ENCODE data around the gene C9orf153. TPM values are rescaled to one million over a fixed set of nuclear protein-coding genes. Genes with fewer than 3 reads are reported as not detected.
"Not testable (repeated sequence)": the region's sequence is repeated elsewhere in the genome, so short reads cannot be mapped to it uniquely, and the experiment has no call there.

Gene C9orf153
- total and polyA plus RNA-seq, 4 donors: 1.3 to 1.4 TPM; not detected in 2

GRCh38 chr9:86190700-86191099, 68.8 kb downstream of the C9orf153 start:
- H3K36me3 ChIP-seq (ENCODE audit: control insufficient read depth in 1 of 2, insufficient read depth in 2 of 2, low read length in 1 of 2); H3K4me3 ChIP-seq (ENCODE audit: low read length in 2 of 2); H3K27ac ChIP-seq (ENCODE audit: low read depth in 1 of 2, low read length in 2 of 2); DNase-seq; H3K9me3 ChIP-seq (ENCODE audit: control insufficient read depth, low read length); H3K4me1 ChIP-seq (ENCODE audit: control insufficient read depth in 1 of 2, insufficient read depth in 2 of 2, low read length in 2 of 2); ATAC-seq (ENCODE audit: low FRiP score); H3K27me3 ChIP-seq (ENCODE audit: control insufficient read depth in 1 of 2, insufficient read depth in 2 of 2, low read length in 1 of 2); intact Hi-C loops (cut with DNase I): not testable (repeated sequence)
- WGBS, 2 donors: 83 to 84% methylated on average over 1 of the region's 1 CpG

DNA sequence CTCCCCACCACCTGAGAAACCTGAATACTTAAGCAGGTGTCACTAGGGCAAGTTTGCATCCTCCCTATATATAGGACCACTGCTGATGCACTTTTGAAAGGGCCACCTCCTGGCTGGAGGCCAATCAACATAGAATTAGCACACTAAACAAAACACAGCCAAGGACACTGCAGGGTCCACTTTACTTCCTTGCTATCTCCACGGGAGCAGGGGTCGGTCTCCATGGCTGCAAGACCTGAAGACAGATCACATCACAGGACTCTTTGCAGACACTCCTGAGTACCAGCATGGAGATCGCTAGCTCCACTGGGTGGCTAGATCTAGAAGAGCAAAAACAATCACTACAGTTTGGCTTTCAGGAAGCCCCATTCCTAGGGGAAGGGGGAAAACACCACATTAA, 72.3 kb downstream of the C9orf153 start:
- 26 to 28% methylated on average over 3 of the region's 3 CpGs for WGBS, 2 donors
- no peak for ATAC-seq (ENCODE audit: low FRiP score)
- no peak for DNase-seq
- no peak overlapping the region for H3K27ac ChIP-seq (ENCODE audit: low read depth in 1 of 2, low read length in 2 of 2)
- no peak overlapping the region for H3K4me3 ChIP-seq (ENCODE audit: low read length in 2 of 2)
- H3K27me3 ChIP-seq (ENCODE audit: control insufficient read depth in 1 of 2, insufficient read depth in 2 of 2, low read length in 1 of 2): no peaks in the 10 kb centered on the region
- no peaks in the 10 kb centered on the region for H3K4me1 ChIP-seq (ENCODE audit: control insufficient read depth in 1 of 2, insufficient read depth in 2 of 2, low read length in 2 of 2)
- intact Hi-C loops (cut with DNase I): no loop called here
- H3K36me3 ChIP-seq (ENCODE audit: control insufficient read depth in 1 of 2, insufficient read depth in 2 of 2, low read length in 1 of 2): no peaks in the 10 kb centered on the region
- H3K9me3 ChIP-seq (ENCODE audit: control insufficient read depth, low read length): peaks cover 7% of the 10 kb centered on the region

GRCh38 chr9:86186696-86187095, 72.8 kb downstream of the C9orf153 start:
- Histone ChIP-seq H3K4me3 (ENCODE audit: low read length in 2 of 2) (no peak overlapping the region), H3K36me3 (ENCODE audit: control insufficient read depth in 1 of 2, insufficient read depth in 2 of 2, low read length in 1 of 2) (no peaks in the 10 kb centered on the region), H3K27me3 (ENCODE audit: control insufficient read depth in 1 of 2, insufficient read depth in 2 of 2, low read length in 1 of 2) (no peaks in the 10 kb centered on the region), H3K9me3 (ENCODE audit: control insufficient read depth, low read length) (peaks cover 4% of the 10 kb centered on the region), H3K27ac (ENCODE audit: low read depth in 1 of 2, low read length in 2 of 2) (no peak overlapping the region), H3K4me1 (ENCODE audit: control insufficient read depth in 1 of 2, insufficient read depth in 2 of 2, low read length in 2 of 2) (no peaks in the 10 kb centered on the region)
- no peak for ATAC-seq (ENCODE audit: low FRiP score)
- WGBS, 2 donors: 81 to 82% methylated on average over 2 of the region's 2 CpGs
- intact Hi-C loops (cut with DNase I): no loop called here
- no peak for DNase-seq

- Histone ChIP-seq H3K36me3 (ENCODE audit: control insufficient read depth in 1 of 2, insufficient read depth in 2 of 2, low read length in 1 of 2) (no peaks in the 10 kb centered on the region), H3K27me3 (ENCODE audit: control insufficient read depth in 1 of 2, insufficient read depth in 2 of 2, low read length in 1 of 2) (no peaks in the 10 kb centered on the region), H3K27ac (ENCODE audit: low read depth in 1 of 2, low read length in 2 of 2) (no peak overlapping the region), H3K9me3 (ENCODE audit: control insufficient read depth, low read length) (peaks cover 4% of the 10 kb centered on the region), H3K4me3 (ENCODE audit: low read length in 2 of 2) (no peak overlapping the region), H3K4me1 (ENCODE audit: control insufficient read depth in 1 of 2, insufficient read depth in 2 of 2, low read length in 2 of 2) (no peaks in the 10 kb centered on the region)
- ATAC-seq (ENCODE audit: low FRiP score) (no peak), DNase-seq (no peak)
- 66 to 80% methylated on average over 7 of the region's 7 CpGs for WGBS, 2 donors
- intact Hi-C loops (cut with DNase I): no loop called here
Observed at GRCh38 chr9:86185872-86186271, 73.6 kb downstream of the C9orf153 start.

DNA sequence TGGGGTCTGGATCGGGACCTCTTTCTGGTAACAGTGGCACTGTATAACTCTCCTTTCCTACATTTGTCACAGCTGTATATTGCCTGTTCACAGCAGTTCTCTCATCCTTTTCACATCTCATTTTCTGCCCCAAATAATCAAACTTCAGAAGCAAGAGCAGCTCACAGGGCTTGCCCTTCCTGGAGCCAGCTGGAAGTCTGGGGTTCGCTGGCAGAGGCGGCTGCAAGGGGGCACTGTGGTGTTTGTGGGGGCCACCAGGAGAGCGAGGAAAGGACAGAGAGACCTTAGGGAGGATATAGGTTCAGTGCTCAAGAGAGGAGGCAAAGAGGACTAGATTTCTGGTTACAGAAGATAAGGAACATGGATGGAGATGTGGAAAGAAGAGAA, 75.3 kb downstream of the C9orf153 start:
- intact Hi-C loops (cut with DNase I): no loop called here
- Histone ChIP-seq H3K9me3 (ENCODE audit: control insufficient read depth, low read length) (peaks cover 4% of the 10 kb centered on the region), H3K4me1 (ENCODE audit: control insufficient read depth in 1 of 2, insufficient read depth in 2 of 2, low read length in 2 of 2) (no peaks in the 10 kb centered on the region), H3K4me3 (ENCODE audit: low read length in 2 of 2) (no peak overlapping the region), H3K36me3 (ENCODE audit: control insufficient read depth in 1 of 2, insufficient read depth in 2 of 2, low read length in 1 of 2) (no peaks in the 10 kb centered on the region), H3K27ac (ENCODE audit: low read depth in 1 of 2, low read length in 2 of 2) (no peak overlapping the region), H3K27me3 (ENCODE audit: control insufficient read depth in 1 of 2, insufficient read depth in 2 of 2, low read length in 1 of 2) (no peaks in the 10 kb centered on the region)
- DNase-seq (no peak), ATAC-seq (ENCODE audit: low FRiP score) (no peak)
- WGBS, 2 donors: 90 to 93% methylated on average over 4 of the region's 4 CpGs

GRCh38 chr9:86183229-86184137, 76.0 kb downstream of the C9orf153 start:
- ATAC-seq (ENCODE audit: low FRiP score): no peak
- 98 to 100% methylated on average over 1 of the region's 1 CpG for WGBS, 2 donors
- H3K4me1 ChIP-seq (ENCODE audit: control insufficient read depth in 1 of 2, insufficient read depth in 2 of 2, low read length in 2 of 2): no peaks in the 10 kb centered on the region
- H3K9me3 ChIP-seq (ENCODE audit: control insufficient read depth, low read length): peaks cover 4% of the 10 kb centered on the region
- no peak overlapping the region for H3K27ac ChIP-seq (ENCODE audit: low read depth in 1 of 2, low read length in 2 of 2)
- H3K4me3 ChIP-seq (ENCODE audit: low read length in 2 of 2): no peak overlapping the region
- intact Hi-C loops (cut with DNase I): no loop called here
- H3K27me3 ChIP-seq (ENCODE audit: control insufficient read depth in 1 of 2, insufficient read depth in 2 of 2, low read length in 1 of 2): no peaks in the 10 kb centered on the region
- H3K36me3 ChIP-seq (ENCODE audit: control insufficient read depth in 1 of 2, insufficient read depth in 2 of 2, low read length in 1 of 2): no peaks in the 10 kb centered on the region
- DNase-seq: no peak

GRCh38 chr9:86181379-86182315, 77.8 kb downstream of the C9orf153 start:
- H3K27me3 ChIP-seq (ENCODE audit: control insufficient read depth in 1 of 2, insufficient read depth in 2 of 2, low read length in 1 of 2): no peaks in the 10 kb centered on the region
- no peaks in the 10 kb centered on the region for H3K4me1 ChIP-seq (ENCODE audit: control insufficient read depth in 1 of 2, insufficient read depth in 2 of 2, low read length in 2 of 2)
- no peak overlapping the region for H3K4me3 ChIP-seq (ENCODE audit: low read length in 2 of 2)
- H3K36me3 ChIP-seq (ENCODE audit: control insufficient read depth in 1 of 2, insufficient read depth in 2 of 2, low read length in 1 of 2): no peaks in the 10 kb centered on the region
- DNase-seq: no peak
- H3K27ac ChIP-seq (ENCODE audit: low read depth in 1 of 2, low read length in 2 of 2): no peak overlapping the region
- WGBS, 2 donors: 79% methylated on average over 3 of the region's 3 CpGs
- no peak for ATAC-seq (ENCODE audit: low FRiP score)
- H3K9me3 ChIP-seq (ENCODE audit: control insufficient read depth, low read length): peaks cover 1% of the 10 kb centered on the region
- intact Hi-C loops (cut with DNase I): no loop called here

DNA sequence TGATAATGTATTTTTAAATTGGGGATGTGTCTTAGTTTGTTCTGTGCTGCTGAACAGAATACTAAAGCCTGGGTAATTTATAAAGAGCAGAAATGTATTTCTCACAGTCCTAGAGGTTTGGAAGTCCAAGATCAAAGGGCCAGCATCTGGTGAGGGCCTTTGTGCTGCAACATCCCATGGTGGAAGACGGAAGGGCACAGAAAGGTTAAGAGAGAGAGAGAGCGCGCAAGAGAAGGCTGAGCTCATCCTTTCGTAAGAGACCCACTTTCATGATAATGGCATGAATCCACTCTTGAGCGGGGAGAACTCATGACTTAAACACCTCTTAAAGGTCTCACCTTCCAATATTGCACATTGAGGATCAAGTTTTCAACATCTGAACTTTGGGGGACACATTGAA, 81.0 kb downstream of the C9orf153 start:
- no peak for DNase-seq
- Histone ChIP-seq H3K4me1 (ENCODE audit: control insufficient read depth in 1 of 2, insufficient read depth in 2 of 2, low read length in 2 of 2) (no peaks in the 10 kb centered on the region), H3K27me3 (ENCODE audit: control insufficient read depth in 1 of 2, insufficient read depth in 2 of 2, low read length in 1 of 2) (no peaks in the 10 kb centered on the region), H3K27ac (ENCODE audit: low read depth in 1 of 2, low read length in 2 of 2) (no peak overlapping the region), H3K36me3 (ENCODE audit: control insufficient read depth in 1 of 2, insufficient read depth in 2 of 2, low read length in 1 of 2) (no peaks in the 10 kb centered on the region), H3K4me3 (ENCODE audit: low read length in 2 of 2) (no peak overlapping the region), H3K9me3 (ENCODE audit: control insufficient read depth, low read length) (no peaks in the 10 kb centered on the region)
- ATAC-seq (ENCODE audit: low FRiP score): no peak
- 88% methylated on average over 5 of the region's 5 CpGs for WGBS, 2 donors
- intact Hi-C loops (cut with DNase I): no loop called here
